ENCODE results near the gene ZFHX3.
"Not testable (repeated sequence)": the region's sequence is repeated elsewhere in the genome, so short reads cannot be mapped to it uniquely, and the experiment has no call there.

The ZFHX3 gene

GRCh38 chr16:73047536-73048291 lies at the start of gene ZFHX3:
ZFHX3 (minus strand) TSS chr16:73048128; CDS start chr16:72960145, 87,983 bp downstream.
- ATAC-seq (replicated peaks), result peak; percentile 85 to 87
- DNase-seq, result peak; percentile 62

GRCh38 chr16:73096510-73096909 lies 48.6 kb upstream of the ZFHX3 start:
- DNase-seq (no peak), ATAC-seq (replicated peaks) (no peak)
- no peak overlapping the region for H3K27ac Mint-ChIP-seq
- H3K27me3 Mint-ChIP-seq, result peaks cover 2 to 3% of the 10 kb centered on the region in 2 donors
- no peak overlapping the region for H3K4me3 Mint-ChIP-seq
- peaks cover 0 to 2% of the 10 kb centered on the region in 2 donors for H3K4me1 Mint-ChIP-seq
- no peaks in the 10 kb centered on the region for H3K9me3 Mint-ChIP-seq
- H3K36me3 Mint-ChIP-seq, result no peaks in the 10 kb centered on the region

More at GRCh38 chr16:73047536-73048291, at the start of gene ZFHX3:
- Mint-ChIP-seq H3K4me3 (peak within 1 kb of the TSS; percentile 81 to 82), H3K4me1 (peaks cover 21 to 34% of the 10 kb centered on the region in 2 donors), H3K27me3 (peaks cover 0 to 6% of the 10 kb centered on the region in 2 donors), H3K27ac (peak within 1 kb of the TSS; percentile 82), H3K36me3 (no peaks in the 10 kb centered on the region), H3K9me3 (no peaks in the 10 kb centered on the region)

- Mint-ChIP-seq H3K27ac (no peak overlapping the region), H3K9me3 (no peaks in the 10 kb centered on the region), H3K27me3 (peaks cover 0 to 3% of the 10 kb centered on the region in 2 donors), H3K36me3 (no peaks in the 10 kb centered on the region), H3K4me1 (peaks cover 0 to 2% of the 10 kb centered on the region in 2 donors), H3K4me3 (no peak overlapping the region)
- ATAC-seq (replicated peaks) (peak; percentile 19 to 36), DNase-seq (no peak)
Observed at GRCh38 chr16:73095885-73096421, 48.0 kb upstream of the ZFHX3 start.

GRCh38 chr16:73095142-73095820 lies 47.4 kb upstream of the ZFHX3 start:
- Mint-ChIP-seq H3K4me3 (no peak overlapping the region), H3K27ac (no peak overlapping the region)

GRCh38 chr16:73094371-73094770 lies 46.4 kb upstream of the ZFHX3 start:
- no peak for ATAC-seq (replicated peaks)
- Mint-ChIP-seq H3K27me3 (peaks cover 0 to 3% of the 10 kb centered on the region in 2 donors), H3K4me3 (no peak overlapping the region)

More at GRCh38 chr16:73095142-73095820, 47.4 kb upstream of the ZFHX3 start:
- H3K4me1 Mint-ChIP-seq, result peaks cover 0 to 2% of the 10 kb centered on the region in 2 donors
- ATAC-seq (replicated peaks), result no peak
- no peaks in the 10 kb centered on the region for H3K9me3 Mint-ChIP-seq
- peaks cover 0 to 3% of the 10 kb centered on the region in 2 donors for H3K27me3 Mint-ChIP-seq
- no peak for DNase-seq
- no peaks in the 10 kb centered on the region for H3K36me3 Mint-ChIP-seq

GRCh38 chr16:73093146-73094144 lies 45.5 kb upstream of the ZFHX3 start:
- DNase-seq (no peak), ATAC-seq (replicated peaks) (no peak)
- Mint-ChIP-seq H3K36me3 (no peaks in the 10 kb centered on the region), H3K4me1 (peaks cover 0 to 2% of the 10 kb centered on the region in 2 donors), H3K27ac (no peak overlapping the region), H3K9me3 (no peaks in the 10 kb centered on the region), H3K4me3 (no peak overlapping the region), H3K27me3 (peaks cover 0 to under 1% of the 10 kb centered on the region in 2 donors)

More at GRCh38 chr16:73094371-73094770, 46.4 kb upstream of the ZFHX3 start:
- no peaks in the 10 kb centered on the region for H3K9me3 Mint-ChIP-seq
- peaks cover 0 to 2% of the 10 kb centered on the region in 2 donors for H3K4me1 Mint-ChIP-seq
- DNase-seq, result no peak
- H3K27ac Mint-ChIP-seq, result no peak overlapping the region
- no peaks in the 10 kb centered on the region for H3K36me3 Mint-ChIP-seq

GRCh38 chr16:73092236-73092781 lies 44.4 kb upstream of the ZFHX3 start:
- no peak overlapping the region for H3K4me3 Mint-ChIP-seq
- peaks cover 0 to 2% of the 10 kb centered on the region in 2 donors for H3K4me1 Mint-ChIP-seq
- no peak overlapping the region for H3K27ac Mint-ChIP-seq
- DNase-seq (no peak), ATAC-seq (replicated peaks) (no peak)
- H3K36me3 Mint-ChIP-seq, result no peaks in the 10 kb centered on the region
- H3K9me3 Mint-ChIP-seq, result no peaks in the 10 kb centered on the region
- no peaks in the 10 kb centered on the region for H3K27me3 Mint-ChIP-seq

- Mint-ChIP-seq H3K4me3 (no peak overlapping the region), H3K4me1 (peaks cover 1 to 2% of the 10 kb centered on the region in 2 donors), H3K9me3 (peaks cover 0 to 1% of the 10 kb centered on the region in 2 donors), H3K27me3 (peaks cover 0 to 4% of the 10 kb centered on the region in 2 donors), H3K27ac (no peak overlapping the region), H3K36me3 (no peaks in the 10 kb centered on the region)
- no peak for DNase-seq
- ATAC-seq (replicated peaks), result no peak
Observed at GRCh38 chr16:73091174-73091573, 43.2 kb upstream of the ZFHX3 start.

- Mint-ChIP-seq H3K27me3 (peaks cover 4 to 6% of the 10 kb centered on the region in 2 donors), H3K4me3 (no peak overlapping the region), H3K27ac (no peak overlapping the region), H3K9me3 (peaks cover 0 to 6% of the 10 kb centered on the region in 2 donors), H3K36me3 (no peaks in the 10 kb centered on the region), H3K4me1 (peaks cover 2 to 10% of the 10 kb centered on the region in 2 donors)
- ATAC-seq (replicated peaks) (no peak), DNase-seq (no peak)
Observed at GRCh38 chr16:73089420-73089819, 41.5 kb upstream of the ZFHX3 start.

- DNase-seq, result no peak
- Mint-ChIP-seq H3K36me3 (peaks cover 0 to 3% of the 10 kb centered on the region in 2 donors), H3K9me3 (peaks cover 0 to 6% of the 10 kb centered on the region in 2 donors), H3K4me3 (no peak overlapping the region), H3K27me3 (peaks cover 12 to 14% of the 10 kb centered on the region in 2 donors), H3K4me1 (peaks cover 0 to 17% of the 10 kb centered on the region in 2 donors), H3K27ac (no peak overlapping the region)
- no peak for ATAC-seq (replicated peaks)
Observed at GRCh38 chr16:73086108-73086507, 38.2 kb upstream of the ZFHX3 start.

GRCh38 chr16:73083271-73083670 lies 35.3 kb upstream of the ZFHX3 start:
- no peak overlapping the region for H3K27ac Mint-ChIP-seq

GRCh38 chr16:73082634-73083051 lies 34.7 kb upstream of the ZFHX3 start:
- not testable (repeated sequence) for H3K27ac Mint-ChIP-seq; H3K4me3 Mint-ChIP-seq; H3K9me3 Mint-ChIP-seq; H3K36me3 Mint-ChIP-seq; ATAC-seq (replicated peaks); DNase-seq
- Mint-ChIP-seq H3K4me1 (peaks cover 0 to 17% of the 10 kb centered on the region in 2 donors), H3K27me3 (peaks cover 25 to 26% of the 10 kb centered on the region in 2 donors)

More at GRCh38 chr16:73083271-73083670, 35.3 kb upstream of the ZFHX3 start:
- Mint-ChIP-seq H3K4me1 (peaks cover 0 to 17% of the 10 kb centered on the region in 2 donors), H3K9me3 (peaks cover 0 to 6% of the 10 kb centered on the region in 2 donors), H3K27me3 (peaks cover 25 to 26% of the 10 kb centered on the region in 2 donors), H3K36me3 (peaks cover 0 to 3% of the 10 kb centered on the region in 2 donors), H3K4me3 (no peak overlapping the region)
- DNase-seq (no peak), ATAC-seq (replicated peaks) (no peak)

- Mint-ChIP-seq H3K4me3 (no peak overlapping the region), H3K9me3 (peaks cover 0 to 5% of the 10 kb centered on the region in 2 donors), H3K27ac (no peak overlapping the region), H3K27me3 (peaks cover 21 to 26% of the 10 kb centered on the region in 2 donors), H3K4me1 (peaks cover 0 to 23% of the 10 kb centered on the region in 2 donors), H3K36me3 (peaks cover 0 to 3% of the 10 kb centered on the region in 2 donors)
- ATAC-seq (replicated peaks) (no peak), DNase-seq (no peak)
Observed at GRCh38 chr16:73080931-73081330, 33.0 kb upstream of the ZFHX3 start.
